ENCODE measurements around the gene SLC2A9. TPM values are rescaled to one million over a fixed set of nuclear protein-coding genes. Genes with fewer than 3 reads are reported as not detected.

The SLC2A9 gene
- polyA plus RNA-seq, 1 donor from 2014 or later = not detected

DNA sequence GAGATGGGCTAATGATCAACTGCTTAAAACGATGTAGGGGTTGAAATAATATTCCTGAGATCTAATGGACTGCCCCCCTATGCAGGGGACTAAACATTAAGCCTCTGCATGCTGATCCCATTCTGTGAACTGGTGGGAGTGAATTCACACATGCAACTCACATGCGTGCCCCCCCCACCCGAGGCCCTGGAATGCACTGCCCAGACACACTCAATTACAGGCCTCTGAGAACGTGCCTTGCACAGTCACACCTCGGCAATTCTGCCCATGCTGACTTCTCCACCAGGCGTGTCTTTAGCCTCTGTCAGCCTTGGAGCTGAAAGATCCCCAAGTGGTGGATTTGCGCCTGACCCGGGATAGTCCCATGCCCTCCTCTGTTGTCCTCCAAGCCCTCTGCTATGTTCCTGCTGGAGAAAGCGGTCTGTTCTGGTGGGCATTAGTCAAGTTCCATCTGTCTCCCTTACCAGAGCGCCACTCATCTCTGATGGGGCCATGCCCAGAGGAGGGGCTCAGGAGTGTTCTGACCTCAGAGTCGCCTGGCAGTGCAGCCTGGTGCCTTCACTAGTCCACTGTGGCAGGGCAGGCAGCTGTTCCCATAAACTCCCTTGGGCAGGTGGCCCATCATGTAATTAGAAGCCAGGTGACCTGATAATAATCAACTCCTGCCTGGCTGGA, 153.4 kb downstream of the SLC2A9 start:
- Histone ChIP-seq H3K9ac (ENCODE audit: low read length) (no peak overlapping the region), H2AFZ (ENCODE audit: low read depth, low read length) (no peak overlapping the region), H4K20me1 (ENCODE audit: insufficient read depth) (no peaks in the 10 kb centered on the region), H3K27ac (ENCODE audit: low read length) (no peak overlapping the region), H3K27me3 (ENCODE audit: insufficient read depth, low read depth, low read length) (no peaks in the 10 kb centered on the region), H3K9me2 (ENCODE audit: insufficient read depth, low read length) (no peaks in the 10 kb centered on the region), H3K36me3 (ENCODE audit: insufficient read depth, low read length) (no peaks in the 10 kb centered on the region), H3F3A (ENCODE audit: insufficient read depth, low read length, poor library complexity, severe bottlenecking) (no peaks in the 10 kb centered on the region), H3K4me3 (ENCODE audit: low read length) (no peak overlapping the region), H3K79me2 (replicated peaks; ENCODE audit: insufficient read depth, low read length) (no peaks in the 10 kb centered on the region), H3K9me3 (ENCODE audit: low read length) (no peaks in the 10 kb centered on the region), H3K4me2 (ENCODE audit: low read length) (no peak overlapping the region)
- TF ChIP-seq POLR2AphosphoS5 (IDR thresholded peaks at IDR 0.05) (no peak), SMC3 (conservative IDR thresholded peaks at IDR 0.05; ENCODE audit: poor library complexity) (no peak), EP300 (conservative IDR thresholded peaks at IDR 0.05; ENCODE audit: poor library complexity, severe bottlenecking) (no peak)
- TF ChIP-seq, protein P1, sequence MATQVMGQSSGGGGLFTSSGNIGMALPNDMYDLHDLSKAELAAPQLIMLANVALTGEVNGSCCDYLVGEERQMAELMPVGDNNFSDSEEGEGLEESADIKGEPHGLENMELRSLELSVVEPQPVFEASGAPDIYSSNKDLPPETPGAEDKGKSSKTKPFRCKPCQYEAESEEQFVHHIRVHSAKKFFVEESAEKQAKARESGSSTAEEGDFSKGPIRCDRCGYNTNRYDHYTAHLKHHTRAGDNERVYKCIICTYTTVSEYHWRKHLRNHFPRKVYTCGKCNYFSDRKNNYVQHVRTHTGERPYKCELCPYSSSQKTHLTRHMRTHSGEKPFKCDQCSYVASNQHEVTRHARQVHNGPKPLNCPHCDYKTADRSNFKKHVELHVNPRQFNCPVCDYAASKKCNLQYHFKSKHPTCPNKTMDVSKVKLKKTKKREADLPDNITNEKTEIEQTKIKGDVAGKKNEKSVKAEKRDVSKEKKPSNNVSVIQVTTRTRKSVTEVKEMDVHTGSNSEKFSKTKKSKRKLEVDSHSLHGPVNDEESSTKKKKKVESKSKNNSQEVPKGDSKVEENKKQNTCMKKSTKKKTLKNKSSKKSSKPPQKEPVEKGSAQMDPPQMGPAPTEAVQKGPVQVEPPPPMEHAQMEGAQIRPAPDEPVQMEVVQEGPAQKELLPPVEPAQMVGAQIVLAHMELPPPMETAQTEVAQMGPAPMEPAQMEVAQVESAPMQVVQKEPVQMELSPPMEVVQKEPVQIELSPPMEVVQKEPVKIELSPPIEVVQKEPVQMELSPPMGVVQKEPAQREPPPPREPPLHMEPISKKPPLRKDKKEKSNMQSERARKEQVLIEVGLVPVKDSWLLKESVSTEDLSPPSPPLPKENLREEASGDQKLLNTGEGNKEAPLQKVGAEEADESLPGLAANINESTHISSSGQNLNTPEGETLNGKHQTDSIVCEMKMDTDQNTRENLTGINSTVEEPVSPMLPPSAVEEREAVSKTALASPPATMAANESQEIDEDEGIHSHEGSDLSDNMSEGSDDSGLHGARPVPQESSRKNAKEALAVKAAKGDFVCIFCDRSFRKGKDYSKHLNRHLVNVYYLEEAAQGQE (IDR thresholded peaks at IDR 0.05; ENCODE audit: borderline replicate concordance) = no peak

DNA sequence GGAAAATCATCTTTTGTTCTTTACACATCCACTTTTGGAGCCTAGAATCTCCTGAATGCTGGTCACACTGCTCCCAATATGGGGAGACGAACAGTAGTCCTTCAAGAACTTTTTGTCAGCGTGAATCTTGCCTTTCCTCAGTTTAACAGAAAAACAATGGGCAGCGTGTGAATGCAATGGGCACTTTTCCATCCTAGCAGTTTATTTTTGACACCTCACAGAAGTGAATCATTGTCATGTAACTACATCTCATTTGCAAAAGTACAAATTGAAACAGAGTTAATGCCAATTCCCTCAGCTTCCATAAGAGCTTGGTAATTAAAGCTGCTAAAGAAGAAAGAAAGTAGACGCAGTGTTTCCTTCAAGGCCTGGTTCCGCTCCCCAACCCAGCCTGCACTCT, 154.4 kb downstream of the SLC2A9 start:
- no peak for TF ChIP-seq POLR2AphosphoS5 (IDR thresholded peaks at IDR 0.05)
- H4K20me1 ChIP-seq (ENCODE audit: insufficient read depth) = no peaks in the 10 kb centered on the region

DNA sequence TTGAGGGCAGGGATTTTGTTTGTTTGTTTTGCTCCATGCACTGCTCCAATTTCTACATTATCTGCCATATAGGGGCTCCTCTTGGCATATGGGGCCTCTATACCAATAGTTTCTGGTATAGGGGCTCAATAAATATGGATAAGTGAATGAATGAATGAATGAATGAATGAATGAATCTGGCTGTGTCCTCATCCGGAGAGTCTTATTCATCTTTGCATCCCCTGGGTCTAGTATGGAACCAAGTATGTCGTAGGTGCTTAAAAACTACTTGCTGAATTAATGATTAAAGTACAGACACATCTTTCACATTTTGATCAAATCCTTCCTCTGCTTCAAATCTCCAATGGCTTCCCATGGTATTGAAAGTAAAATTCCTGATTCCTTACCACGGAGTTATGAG, 159.7 kb downstream of the SLC2A9 start:
- Histone ChIP-seq H3K9me3 (ENCODE audit: low read length) (no peaks in the 10 kb centered on the region), H3K36me3 (ENCODE audit: insufficient read depth, low read length) (no peaks in the 10 kb centered on the region), H3K27me3 (ENCODE audit: insufficient read depth, low read depth, low read length) (no peaks in the 10 kb centered on the region), H3K27ac (ENCODE audit: low read length) (no peak overlapping the region), H3K9ac (ENCODE audit: low read length) (no peak overlapping the region), H3K79me2 (replicated peaks; ENCODE audit: insufficient read depth, low read length) (no peaks in the 10 kb centered on the region), H3K4me2 (ENCODE audit: low read length) (no peak overlapping the region), H3F3A (ENCODE audit: insufficient read depth, low read length, poor library complexity, severe bottlenecking) (no peaks in the 10 kb centered on the region), H4K20me1 (ENCODE audit: insufficient read depth) (no peaks in the 10 kb centered on the region), H2AFZ (ENCODE audit: low read depth, low read length) (no peak overlapping the region), H3K4me3 (ENCODE audit: low read length) (no peak overlapping the region), H3K9me2 (ENCODE audit: insufficient read depth, low read length) (no peaks in the 10 kb centered on the region)
- TF ChIP-seq RAD21 (conservative IDR thresholded peaks at IDR 0.05) = no peak
- TF ChIP-seq, protein P1 (IDR thresholded peaks at IDR 0.05; ENCODE audit: borderline replicate concordance) = no peak
- TF ChIP-seq, protein P2, sequence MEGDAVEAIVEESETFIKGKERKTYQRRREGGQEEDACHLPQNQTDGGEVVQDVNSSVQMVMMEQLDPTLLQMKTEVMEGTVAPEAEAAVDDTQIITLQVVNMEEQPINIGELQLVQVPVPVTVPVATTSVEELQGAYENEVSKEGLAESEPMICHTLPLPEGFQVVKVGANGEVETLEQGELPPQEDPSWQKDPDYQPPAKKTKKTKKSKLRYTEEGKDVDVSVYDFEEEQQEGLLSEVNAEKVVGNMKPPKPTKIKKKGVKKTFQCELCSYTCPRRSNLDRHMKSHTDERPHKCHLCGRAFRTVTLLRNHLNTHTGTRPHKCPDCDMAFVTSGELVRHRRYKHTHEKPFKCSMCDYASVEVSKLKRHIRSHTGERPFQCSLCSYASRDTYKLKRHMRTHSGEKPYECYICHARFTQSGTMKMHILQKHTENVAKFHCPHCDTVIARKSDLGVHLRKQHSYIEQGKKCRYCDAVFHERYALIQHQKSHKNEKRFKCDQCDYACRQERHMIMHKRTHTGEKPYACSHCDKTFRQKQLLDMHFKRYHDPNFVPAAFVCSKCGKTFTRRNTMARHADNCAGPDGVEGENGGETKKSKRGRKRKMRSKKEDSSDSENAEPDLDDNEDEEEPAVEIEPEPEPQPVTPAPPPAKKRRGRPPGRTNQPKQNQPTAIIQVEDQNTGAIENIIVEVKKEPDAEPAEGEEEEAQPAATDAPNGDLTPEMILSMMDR (IDR thresholded peaks at IDR 0.05; ENCODE audit: poor library complexity, severe bottlenecking) = no peak
- no peak for TF ChIP-seq EZH2 (IDR thresholded peaks at IDR 0.05; ENCODE audit: borderline replicate concordance, insufficient read depth, low read length, poor library complexity, severe bottlenecking)
- TF ChIP-seq TAF1 (IDR thresholded peaks at IDR 0.05; ENCODE audit: low read depth) = no peak
- TF ChIP-seq POLR2AphosphoS5 (IDR thresholded peaks at IDR 0.05) = no peak

More for the DNA sequence above, 154.4 kb downstream of the SLC2A9 start:
- H2AFZ ChIP-seq (ENCODE audit: low read depth, low read length) = no peak overlapping the region
- no peaks in the 10 kb centered on the region for H3K79me2 ChIP-seq (replicated peaks; ENCODE audit: insufficient read depth, low read length)
- H3K9me3 ChIP-seq (ENCODE audit: low read length) = no peaks in the 10 kb centered on the region
- no peak overlapping the region for H3K9ac ChIP-seq (ENCODE audit: low read length)
- H3K36me3 ChIP-seq (ENCODE audit: insufficient read depth, low read length) = no peaks in the 10 kb centered on the region
- no peak overlapping the region for H3K4me2 ChIP-seq (ENCODE audit: low read length)
- H3K27ac ChIP-seq (ENCODE audit: low read length) = no peak overlapping the region
- no peak overlapping the region for H3K4me3 ChIP-seq (ENCODE audit: low read length)
- no peaks in the 10 kb centered on the region for H3K9me2 ChIP-seq (ENCODE audit: insufficient read depth, low read length)
- no peaks in the 10 kb centered on the region for H3F3A ChIP-seq (ENCODE audit: insufficient read depth, low read length, poor library complexity, severe bottlenecking)
- H3K27me3 ChIP-seq (ENCODE audit: insufficient read depth, low read depth, low read length) = no peaks in the 10 kb centered on the region
